Tibial nerve (tissue), 4 donors: ENCODE data around the gene KCP.

ENCODE experiments used
- CTCF ChIP-seq, 5 experiments: fragments of 200-600 bp in 3 of 5; fragments of 450-650 bp in 2 of 5; sonication (generic) in 3 of 5; IDR thresholded peaks; one replicate each; pipeline ENCODE4 v1.5.1; 2016 to 2019; ENCODE audit warnings: antibody characterized with exemption in 5 of 5, mild to moderate bottlenecking in 3 of 5, moderate library complexity in 2 of 5
- EP300 ChIP-seq, 2 donors: sonication (generic); formaldehyde crosslinking; IDR thresholded peaks; one replicate each; pipeline ENCODE4 v1.6.1; 2017; ENCODE audit warnings: antibody characterized with exemption in 2 of 2, mild to moderate bottlenecking in 1 of 2
- POLR2A ChIP-seq, 2 donors: fragments of 450-650 bp; IDR thresholded peaks; one replicate each; pipeline ENCODE4 v1.6.1; 2017; ENCODE audit warnings: antibody characterized with exemption in 2 of 2, mild to moderate bottlenecking in 2 of 2, moderate library complexity in 2 of 2

GRCh38 chr7:128880791-128881457, 29.6 kb downstream of the KCP start:
- TF ChIP-seq CTCF (IDR thresholded peaks at IDR 0.05) (no peak), POLR2A (IDR thresholded peaks at IDR 0.05) (no peak), EP300 (IDR thresholded peaks at IDR 0.05) (no peak)
